Motor neuron (in vitro differentiated cells): Measurements from ENCODE around the gene TTC39A. TPM values are rescaled to one million over a fixed set of nuclear protein-coding genes. Genes with fewer than 3 reads are reported as not detected.
A peak's percentile ranks its signal among the peaks of the same experiment; 100 is the strongest.

Experiments used
- ATAC-seq, 8 experiments: fragments of 200-7000 bp; cut with Tn5 transposase; replicated peaks in 6 of 8; 2 replicates each; pipeline ENCODE4 v1.8.0; 2021; ENCODE audit warnings: mild to moderate bottlenecking in 8 of 8, moderate library complexity in 8 of 8
- H3K27ac ChIP-seq, 2 donors: fragments of 250-450 bp; sonication (Bioruptor Pico); 2 replicates each; pipeline ENCODE4 v1.9.0; 2021; ENCODE audit warnings: antibody characterized with exemption in 2 of 2, mild to moderate bottlenecking in 2 of 2, moderate library complexity in 1 of 2
- H3K4me1 ChIP-seq, 2 donors: fragments of 250-450 bp; sonication (Bioruptor Pico); replicated peaks in 1 of 2; 2 replicates each; pipeline ENCODE4 v1.6.1; 2021; ENCODE audit warnings: antibody characterized with exemption in 2 of 2, mild to moderate bottlenecking in 2 of 2, moderate library complexity in 1 of 2
- H3K4me3 ChIP-seq, 5 donors: fragments of 250-450 bp; sonication (Bioruptor Pico); 2 replicates each; pipeline ENCODE4 v1.9.0; 2021; ENCODE audit warnings: antibody characterized with exemption in 5 of 5, mild to moderate bottlenecking in 5 of 5, moderate library complexity in 4 of 5
- whole genome bisulfite sequencing, 10 experiments: fragments of 450-650 bp; shearing (Covaris generic); methylation state at CpG; one replicate each; pipeline ENCODE4 v1.0.0; 2022; 5-methylcytosine and 5-hydroxymethylcytosine counted together
- in situ Hi-C, 9 experiments: fragments of 400-800 bp; cut with MboI; loops; one replicate each; pipeline ENCODE4 v1.15.0; 2021; ENCODE audit warnings: low sequenced_read_pairs in 9 of 9, low pct_unique_long_range_greater_than_20kb in 2 of 9; ENCODE audit not compliant: unreplicated experiment in 9 of 9
- total RNA-seq, 8 experiments: library from RNA; unstranded; fragments of 300-600 nt; gene quantifications; 2 replicates each; pipeline versions ENCODE4 v1.2.3 to v1.2.4, GENCODE V29; 2022

TTC39A gene
- total RNA-seq, 8 experiments from 2014 or later: 1.1 to 4.8 (median 2.2) TPM

DNA sequence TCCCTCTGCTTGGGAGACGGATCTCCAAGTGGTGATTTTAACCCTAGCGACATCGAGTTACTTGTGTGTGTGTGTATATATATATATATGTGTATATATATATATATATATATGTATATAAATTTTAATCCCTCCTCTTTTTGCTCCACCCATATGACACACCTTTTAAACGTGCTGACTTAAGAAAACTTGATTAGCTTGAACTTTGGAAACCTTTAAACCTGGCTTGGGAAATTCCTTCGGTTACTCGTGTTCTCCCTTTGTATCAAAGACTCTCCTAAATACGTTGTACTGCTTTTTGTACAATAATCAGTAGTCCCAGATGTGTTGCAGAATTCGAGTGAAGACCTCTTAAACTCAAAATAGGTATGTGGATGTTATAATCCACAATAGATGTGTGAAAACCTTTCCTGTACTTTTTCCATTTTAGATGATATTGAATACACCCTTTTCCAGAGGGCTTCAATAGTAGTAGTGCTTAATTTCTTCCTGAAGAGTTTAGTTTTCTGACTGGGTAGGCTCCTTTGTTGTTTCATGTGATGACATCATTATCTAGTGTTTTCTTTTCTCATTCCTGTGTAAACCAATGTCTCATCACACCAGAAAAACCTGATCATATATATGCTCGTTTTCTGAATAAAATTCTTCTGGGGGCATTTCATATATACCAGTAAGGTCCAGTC lies 92.9 kb downstream of the TTC39A start:
- WGBS, 10 experiments: 0 to 20% (median 2%) methylated on average over 1 to 9 of the region's 9 CpGs

More for the DNA sequence above, 92.9 kb downstream of the TTC39A start:
- H3K27ac ChIP-seq: peak overlapping the region; percentile 32 to 88
- in situ Hi-C loops: no loop called here
- H3K4me1 ChIP-seq: peaks cover 15 to 25% of the 10 kb centered on the region in 2 donors
- peak overlapping the region; percentile 58 to 95 (median 85) for H3K4me3 ChIP-seq
- no peak for ATAC-seq

Other genes starting within 250 kb of the TTC39A start
- not detected for gene C1orf185, start 228.3 kb downstream of the TTC39A start, total RNA-seq
- 100 to 1,000 TPM in 3 of 8 experiments, 10 to 100 TPM in 5; 45.0 to 159 (median 93.8) TPM for gene RNF11, start 94.3 kb downstream of the TTC39A start, total RNA-seq
- gene EPS15, start 188.7 kb upstream of the TTC39A start, total RNA-seq: 100 to 1,000 TPM in 4 of 8 experiments, 10 to 100 TPM in 4; 35.2 to 230 (median 119) TPM